HepG2 (cell line): ENCODE data around the gene MED25. TPM values are rescaled to one million over a fixed set of nuclear protein-coding genes. Genes with fewer than 3 reads are reported as not detected.

ENCODE experiments used
- ATAC-seq: fragments of 200-7000 bp; cut with Tn5 transposase; 3 replicates; pipeline ENCODE4 v1.9.1; 2020; ENCODE audit warnings: mild to moderate bottlenecking, moderate library complexity
- BruUV-seq: library from RNA; stranded (reverse); fragments of 400-500 nt; replicated peaks from 2 replicates; lab custom pipeline; 2021; lab: Mats Ljungman, UMichigan
- CTCF ChIA-PET: fragments of 300-600 bp; formaldehyde crosslinking; extraction: SDS; loops from one replicate; lab custom pipeline; 2021; ENCODE audit warnings: low total read pairs, inconsistent platforms, low intra/inter-chr PET ratio; lab: Yijun Ruan, JAX
- POLR2A ChIA-PET: fragments of 350-600 bp; sonication (Branson Sonifier 250); formaldehyde crosslinking; loops from one replicate; lab custom pipeline; 2020; ENCODE audit warnings: antibody characterized with exemption, inconsistent platforms; lab: Yijun Ruan, JAX
- DNase-seq: peaks from one replicate; pipeline ENCODE4 v3.0.0-alpha.2; 2015; ENCODE audit warnings: low spot score
- FAIRE-seq: peaks from 3 replicates; lab custom pipeline; 2011; peaks lifted over from hg19 to GRCh38; lab: Jason Lieb, UNC
- H2AFZ ChIP-seq: one replicate; pipeline ENCODE4 v1.6.1; 2011; ENCODE audit warnings: low read length, inconsistent platforms
- H3K27ac ChIP-seq: fragments of 300-600 bp; 3 replicates; pipeline ENCODE4 v1.8.0; 2011; ENCODE audit warnings: mixed run types, mild to moderate bottlenecking, mixed read lengths, low read length, inconsistent platforms; ENCODE audit not compliant: insufficient read depth; ENCODE audit errors: extremely low read length
- H3K27me3 ChIP-seq, 2 experiments: fragments of 200-600 bp in 1 of 2; 2 replicates in 1 of 2; 3 replicates in 1 of 2; pipeline versions ENCODE4 v1.6.0 to v1.8.0; 2011; ENCODE audit warnings: low read length in 2 of 2, mild to moderate bottlenecking in 2 of 2, moderate library complexity in 2 of 2, inconsistent platforms in 1 of 2; ENCODE audit not compliant: insufficient read depth in 2 of 2, control insufficient read depth in 1 of 2
- H3K36me3 ChIP-seq, 2 experiments: fragments of 200-600 bp in 1 of 2; replicated peaks in 1 of 2; 2 replicates in 1 of 2; 3 replicates in 1 of 2; pipeline versions ENCODE4 v1.5.1 to v1.8.0; 2011; ENCODE audit warnings: low read length in 2 of 2, inconsistent platforms in 1 of 2; ENCODE audit not compliant: insufficient read depth in 2 of 2, control insufficient read depth in 1 of 2
- H3K4me1 ChIP-seq: 2 replicates; pipeline ENCODE4 v1.5.1; 2012; ENCODE audit warnings: low read length, inconsistent platforms; ENCODE audit not compliant: insufficient read depth
- H3K4me2 ChIP-seq: 2 replicates; pipeline ENCODE4 v1.6.0; 2011; ENCODE audit warnings: low read depth, low read length, inconsistent platforms
- H3K4me3 ChIP-seq, 3 experiments: fragments of 200-600 bp in 1 of 3; sonication (generic), shearing (Covaris generic) in 1 of 3; replicated peaks in 1 of 3; 2 replicates each; pipeline ENCODE4 v1.5.1; 2011 to 2016; ENCODE audit warnings: low read length in 3 of 3, inconsistent platforms in 2 of 3, low read depth in 2 of 3, mild to moderate bottlenecking in 2 of 3, control low read depth in 1 of 3, mixed read lengths in 1 of 3; ENCODE audit not compliant: insufficient read depth in 1 of 3
- H3K79me2 ChIP-seq: one replicate; pipeline ENCODE4 v1.6.1; 2011; ENCODE audit warnings: low read length, inconsistent platforms; ENCODE audit not compliant: insufficient read depth
- H3K9ac ChIP-seq: 2 replicates; pipeline ENCODE4 v1.6.0; 2011; ENCODE audit warnings: mild to moderate bottlenecking, low read depth, low read length, inconsistent platforms; ENCODE audit not compliant: insufficient read depth
- H3K9me3 ChIP-seq: 2 replicates; pipeline ENCODE4 v1.5.1; 2012; ENCODE audit warnings: mild to moderate bottlenecking, low read length
- H4K20me1 ChIP-seq: 2 replicates; pipeline ENCODE4 v1.6.0; 2011; ENCODE audit warnings: inconsistent platforms, mild to moderate bottlenecking, low read length, moderate library complexity; ENCODE audit not compliant: insufficient read depth
- AGO2 ChIP-seq: fragments of 200-400 bp; formaldehyde crosslinking; optimal IDR thresholded peaks from 2 replicates; pipeline ENCODE3; 2017; ENCODE audit warnings: mild to moderate bottlenecking, low read depth, low read length, moderate library complexity
- POLR2A ChIP-seq, 2 experiments: IDR thresholded peaks; 2 replicates each; pipeline ENCODE4 v1.6.1; 2011; ENCODE audit warnings: low read depth in 2 of 2, low read length in 2 of 2, mild to moderate bottlenecking in 1 of 2, moderate library complexity in 1 of 2; ENCODE audit not compliant: insufficient read depth in 1 of 2
- POLR2G ChIP-seq: fragments of 200-400 bp; formaldehyde crosslinking; IDR thresholded peaks from 2 replicates; pipeline ENCODE4 v1.6.1; 2018; ENCODE audit warnings: mild to moderate bottlenecking, low read depth, low read length, moderate library complexity
- RBFOX2 ChIP-seq: fragments of 200-400 bp; formaldehyde crosslinking; IDR thresholded peaks from 2 replicates; pipeline ENCODE4 v1.6.1; 2017; ENCODE audit warnings: low read depth, mild to moderate bottlenecking, low read length
- ZNF780A ChIP-seq: sonication (generic); formaldehyde crosslinking; IDR thresholded peaks from 2 replicates; pipeline ENCODE4 v1.8.0; 2022; ENCODE audit warnings: mild to moderate bottlenecking, missing genetic modification reagents, moderate library complexity
- WGBS: methylation state at CpG from one replicate; pipeline ENCODE4 v1.1.6; 2017; ENCODE audit warnings: low lambda C conversion rate; 5-methylcytosine and 5-hydroxymethylcytosine counted together
- in situ Hi-C: cut with HindIII; loops from 2 replicates; pipeline ENCODE4 v1.10.0; 2017; ENCODE audit warnings: low pct_unique_long_range_greater_than_20kb; ENCODE audit not compliant: extremely low pct_ligation_motif_present
- intact Hi-C: fragments of 100-400 bp; cut with micrococcal nuclease; formaldehyde crosslinking; loops from one replicate; pipeline ENCODE4 v1.10.0; 2022; ENCODE audit not compliant: unreplicated experiment
- polyA plus RNA-seq, 8 experiments: library from polyadenylated mRNA; depleted of rRNA in 3 of 8; stranded (reverse) in 7 of 8; unstranded in 1 of 8; fragments of >200 nt; fragmentation: Illumina TruSeq in 4 of 8; extraction: Trizol in 4 of 8; gene quantifications; 2 replicates each; pipeline versions ENCODE4 v1.2.1 to v1.2.3, GENCODE V29; 2011 to 2016; ENCODE audit warnings: low read depth in 4 of 8, missing spikeins in 1 of 8, mixed read lengths in 1 of 8; ENCODE audit not compliant: insufficient read depth in 1 of 8
- total RNA-seq, 5 experiments: library from RNA; depleted of rRNA; stranded (reverse); fragments of >200 nt; fragmentation: Illumina TruSeq; extraction: Trizol; gene quantifications; 2 replicates each; pipeline ENCODE4 v1.2.3, GENCODE V29; 2016; ENCODE audit warnings: low read depth in 1 of 5
- TF ChIP-seq, protein P1 (sequence below): sonication (generic); formaldehyde crosslinking; IDR thresholded peaks from 2 replicates; pipeline ENCODE4 v1.5.0; 2020; ENCODE audit warnings: missing genetic modification reagents
- TF ChIP-seq, protein P2 (sequence below): sonication (generic); formaldehyde crosslinking; IDR thresholded peaks from 2 replicates; pipeline ENCODE4 v1.4.0; 2020; ENCODE audit warnings: missing genetic modification reagents
- TF ChIP-seq, protein P3 (sequence below): IDR thresholded peaks from 2 replicates; pipeline ENCODE4 v1.6.1; 2016; ENCODE audit warnings: low read depth

Gene MED25
- total and polyA plus RNA-seq, 2 of the 13 experiments (the other 11 are each of a cell fraction or from before 2014, with no cell fraction given), result 11.1 to 15.1 TPM

DNA sequence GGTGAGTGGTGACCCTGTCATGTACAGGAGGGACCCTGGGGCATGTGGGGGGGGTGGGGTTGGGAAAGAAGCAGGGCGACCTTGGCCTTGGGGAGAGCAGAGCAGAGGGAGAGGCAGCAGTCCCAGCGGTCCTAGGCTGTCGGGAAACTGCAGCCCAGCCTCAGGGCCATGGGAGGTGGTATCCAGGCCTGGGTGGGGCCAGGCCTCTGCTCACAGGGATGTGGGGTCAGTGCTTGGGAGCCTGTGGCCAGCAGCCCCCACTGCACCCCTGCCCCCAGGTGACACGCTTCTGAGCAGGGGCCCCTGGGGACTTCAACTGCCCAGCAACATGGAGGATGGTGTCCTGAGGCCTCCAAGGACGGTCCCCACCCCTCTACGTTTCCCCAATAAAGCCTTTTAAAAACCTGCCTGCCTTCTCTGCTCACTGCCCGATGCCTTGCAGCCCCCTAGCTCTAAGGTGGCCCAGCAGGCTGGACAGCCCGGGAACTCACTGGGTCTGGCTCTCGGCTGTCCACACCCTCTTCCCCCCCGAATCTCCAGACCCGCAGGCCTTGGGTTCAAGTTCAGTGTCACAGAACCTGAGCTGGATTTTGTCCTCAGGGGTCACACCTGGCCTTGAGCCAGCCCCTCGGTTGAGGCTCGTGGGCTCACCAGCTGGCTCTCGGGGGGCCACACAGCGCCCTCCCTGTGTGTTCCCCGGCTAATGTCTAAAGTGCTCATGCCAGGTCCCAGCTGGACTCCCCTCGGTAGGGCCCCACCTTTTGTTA lies 42.4 kb downstream of the MED25 start:
- DNase-seq (no peak), FAIRE-seq (no peak), ATAC-seq (peak; percentile 8)
- Histone ChIP-seq H3K36me3 (peaks cover 35 to 72% of the 10 kb centered on the region in 2 experiments), H3K4me3 (no peak overlapping the region), H3K9ac (no peak overlapping the region), H3K4me2 (no peak overlapping the region), H3K27me3 (no peaks in the 10 kb centered on the region), H3K9me3 (no peaks in the 10 kb centered on the region), H3K27ac (no peak overlapping the region), H2AFZ (no peak overlapping the region), H3K79me2 (peaks cover 7% of the 10 kb centered on the region)
- intact Hi-C loops, result no loop called here
- BruUV-seq, result no TSS peak
- POLR2A ChIA-PET, result interaction anchor here (1.1 to 1.3 kb wide), 2 partner anchors 9 to 10 kb away, joined by 3 to 4 read pairs; no protein-coding TSS in a partner anchor
- in situ Hi-C loops, result no loop called here
- CTCF ChIA-PET, result no interaction called here
- TF ChIP-seq POLR2A (IDR thresholded peaks at IDR 0.05; ENCODE audit: insufficient read depth in 1 of 2, low read depth in 2 of 2, low read length in 2 of 2), result peak in 1 of 2 experiments; percentile 36; a peak in 2 of 4 replicates
- peak; percentile 59; the same call in 1 of the 2 replicates for TF ChIP-seq RBFOX2
- TF ChIP-seq, protein P1, sequence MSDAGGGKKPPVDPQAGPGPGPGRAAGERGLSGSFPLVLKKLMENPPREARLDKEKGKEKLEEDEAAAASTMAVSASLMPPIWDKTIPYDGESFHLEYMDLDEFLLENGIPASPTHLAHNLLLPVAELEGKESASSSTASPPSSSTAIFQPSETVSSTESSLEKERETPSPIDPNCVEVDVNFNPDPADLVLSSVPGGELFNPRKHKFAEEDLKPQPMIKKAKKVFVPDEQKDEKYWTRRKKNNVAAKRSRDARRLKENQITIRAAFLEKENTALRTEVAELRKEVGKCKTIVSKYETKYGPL (CRISPR knock-in tag), result no peak
- no peak for TF ChIP-seq ZNF780A (CRISPR knock-in tag)
- TF ChIP-seq, protein P2, sequence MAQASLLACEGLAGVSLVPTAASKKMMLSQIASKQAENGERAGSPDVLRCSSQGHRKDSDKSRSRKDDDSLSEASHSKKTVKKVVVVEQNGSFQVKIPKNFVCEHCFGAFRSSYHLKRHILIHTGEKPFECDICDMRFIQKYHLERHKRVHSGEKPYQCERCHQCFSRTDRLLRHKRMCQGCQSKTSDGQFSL (CRISPR knock-in tag), result peak; percentile 20; the same call in 1 of the 2 replicates
- peak; percentile 85 for TF ChIP-seq AGO2
- TF ChIP-seq, protein P3, sequence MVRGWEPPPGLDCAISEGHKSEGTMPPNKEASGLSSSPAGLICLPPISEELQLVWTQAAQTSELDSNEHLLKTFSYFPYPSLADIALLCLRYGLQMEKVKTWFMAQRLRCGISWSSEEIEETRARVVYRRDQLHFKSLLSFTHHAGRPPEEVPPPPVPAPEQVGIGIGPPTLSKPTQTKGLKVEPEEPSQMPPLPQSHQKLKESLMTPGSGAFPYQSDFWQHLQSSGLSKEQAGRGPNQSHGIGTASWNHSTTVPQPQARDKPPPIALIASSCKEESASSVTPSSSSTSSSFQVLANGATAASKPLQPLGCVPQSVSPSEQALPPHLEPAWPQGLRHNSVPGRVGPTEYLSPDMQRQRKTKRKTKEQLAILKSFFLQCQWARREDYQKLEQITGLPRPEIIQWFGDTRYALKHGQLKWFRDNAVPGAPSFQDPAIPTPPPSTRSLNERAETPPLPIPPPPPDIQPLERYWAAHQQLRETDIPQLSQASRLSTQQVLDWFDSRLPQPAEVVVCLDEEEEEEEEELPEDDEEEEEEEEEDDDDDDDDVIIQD (CRISPR knock-in tag), result no peak
- TF ChIP-seq POLR2G, result peak; percentile 64
- TF ChIP-seq, all 625 proteins: peak for 5
- peaks cover 15% of the 10 kb centered on the region for H3K4me1 ChIP-seq
- peaks cover 6% of the 10 kb centered on the region for H4K20me1 ChIP-seq
- WGBS, result 89% methylated on average over 10 of the region's 17 CpGs
